B cell (primary cell): ENCODE data around the gene RGL1. TPM values are rescaled to one million over a fixed set of nuclear protein-coding genes. Genes with fewer than 3 reads are reported as not detected.

ENCODE experiments used
- ATAC-seq: fragments of 200-7000 bp; cut with Tn5 transposase; one replicate; pipeline ENCODE4 v1.10.0; 2021; ENCODE audit warnings: low read depth, mild to moderate bottlenecking, moderate number of reproducible peaks, moderate library complexity
- CTCF ChIA-PET: fragments of 350-600 bp; sonication (Branson Sonifier 250); formaldehyde crosslinking; loops from one replicate; lab custom pipeline; 2021; ENCODE audit warnings: antibody characterized with exemption, inconsistent platforms; lab: Charles Lee
- POLR2A ChIA-PET: fragments of 350-600 bp; sonication (Branson Sonifier 250); formaldehyde crosslinking; loops from one replicate; lab custom pipeline; 2021; ENCODE audit warnings: antibody characterized with exemption; lab: Charles Lee
- DNase-seq: peaks from one replicate; pipeline ENCODE4 v3.0.0; 2013
- H2AFZ ChIP-seq: 2 replicates; pipeline ENCODE4 v1.6.1; 2012; ENCODE audit warnings: mild to moderate bottlenecking, low read depth, low read length; ENCODE audit not compliant: insufficient read depth, poor library complexity, severe bottlenecking
- H3K27ac ChIP-seq, 2 donors: 1 replicate in 1 of 2; 2 replicates in 1 of 2; pipeline ENCODE4 v1.5.1; 2012 to 2013; ENCODE audit warnings: low read length in 2 of 2, mild to moderate bottlenecking in 2 of 2, moderate library complexity in 1 of 2
- H3K27me3 ChIP-seq, 4 experiments: fragments of 200-600 bp in 1 of 4; sonication (generic) in 1 of 4; replicated peaks in 1 of 4; 1 replicate in 2 of 4; 2 replicates in 2 of 4; pipeline versions ENCODE4 v1.6.1 to v1.7.0; 2013 to 2016; ENCODE audit warnings: low read length in 3 of 4, mild to moderate bottlenecking in 2 of 4, mixed read lengths in 1 of 4, moderate library complexity in 1 of 4; ENCODE audit not compliant: insufficient read depth in 4 of 4, control insufficient read depth in 3 of 4; ENCODE audit errors: control extremely low read depth in 1 of 4
- H3K36me3 ChIP-seq, 2 experiments: replicated peaks in 1 of 2; 1 replicate in 1 of 2; 2 replicates in 1 of 2; pipeline versions ENCODE4 v1.6.1 to v1.7.1; 2013; ENCODE audit warnings: low read length in 1 of 2; ENCODE audit not compliant: insufficient read depth in 2 of 2, control insufficient read depth in 1 of 2; ENCODE audit errors: control extremely low read depth in 1 of 2, extremely low read depth in 1 of 2
- H3K4me1 ChIP-seq, 2 donors: fragments of 200-600 bp in 1 of 2; sonication (generic) in 1 of 2; 1 replicate in 1 of 2; 2 replicates in 1 of 2; pipeline versions ENCODE4 v1.5.1 to v1.6.1; 2013 to 2017; ENCODE audit warnings: low read length in 2 of 2; ENCODE audit not compliant: control insufficient read depth in 2 of 2, insufficient read depth in 2 of 2
- H3K4me2 ChIP-seq: replicated peaks from 2 replicates; pipeline ENCODE3; 2012; ENCODE audit warnings: mild to moderate bottlenecking, low read depth, low read length; ENCODE audit not compliant: poor library complexity, severe bottlenecking
- H3K4me3 ChIP-seq, 5 experiments: fragments of 200-600 bp in 1 of 5; sonication (generic) in 1 of 5; 1 replicate in 3 of 5; 2 replicates in 2 of 5; pipeline versions ENCODE4 v1.5.1 to v1.7.0; 2011 to 2016; ENCODE audit warnings: low read length in 4 of 5, mild to moderate bottlenecking in 4 of 5, low read depth in 2 of 5, control low read depth in 1 of 5, moderate library complexity in 1 of 5; ENCODE audit not compliant: insufficient read depth in 1 of 5; ENCODE audit errors: control extremely low read depth in 1 of 5, extremely low read depth in 1 of 5
- H3K79me2 ChIP-seq: fragments of 200-600 bp; sonication (generic); one replicate; pipeline ENCODE4 v1.6.0; 2016; ENCODE audit warnings: low read length; ENCODE audit not compliant: control insufficient read depth, insufficient read depth
- H3K9ac ChIP-seq: fragments of 200-600 bp; sonication (generic); 2 replicates; pipeline ENCODE4 v1.6.1; 2017; ENCODE audit warnings: mild to moderate bottlenecking, low read length, moderate library complexity
- H3K9me3 ChIP-seq, 3 donors: one replicate each; pipeline versions ENCODE4 v1.6.1 to v1.7.1; 2013; ENCODE audit warnings: low read length in 2 of 3; ENCODE audit not compliant: control insufficient read depth in 2 of 3, insufficient read depth in 1 of 3; ENCODE audit errors: control extremely low read depth in 1 of 3
- H4K20me1 ChIP-seq: 2 replicates; pipeline ENCODE4 v1.6.0; 2012; ENCODE audit warnings: mild to moderate bottlenecking, low read length; ENCODE audit not compliant: insufficient read depth, control insufficient read depth, poor library complexity, severe bottlenecking
- H3K27ac Mint-ChIP-seq: one replicate; pipeline ENCODE4 v1.8.0; 2021; ENCODE audit warnings: mixed read lengths
- H3K27me3 Mint-ChIP-seq: one replicate; pipeline ENCODE4 v1.8.0; 2021; ENCODE audit warnings: mixed read lengths
- H3K4me1 Mint-ChIP-seq: one replicate; pipeline ENCODE4 v1.8.0; 2021; ENCODE audit warnings: mixed read lengths
- H3K4me3 Mint-ChIP-seq: one replicate; pipeline ENCODE4 v1.8.0; 2021; ENCODE audit warnings: mixed read lengths
- H3K9me3 Mint-ChIP-seq: one replicate; pipeline ENCODE4 v1.8.0; 2022; ENCODE audit warnings: mixed read lengths; ENCODE audit not compliant: insufficient read depth
- EZH2 ChIP-seq: IDR thresholded peaks from 2 replicates; pipeline ENCODE4 v1.6.1; 2012; ENCODE audit warnings: borderline replicate concordance, low read depth, mild to moderate bottlenecking, moderate library complexity, low read length; ENCODE audit not compliant: insufficient read depth, poor library complexity, severe bottlenecking
- WGBS: methylation state at CpG from one replicate; pipeline ENCODE4 v1.1.5; 2013; ENCODE audit warnings: missing lambda C conversion rate; ENCODE audit not compliant: insufficient coverage; 5-methylcytosine and 5-hydroxymethylcytosine counted together
- intact Hi-C: fragments of 100-400 bp; cut with micrococcal nuclease; formaldehyde crosslinking; loops from one replicate; pipeline ENCODE4 v1.10.0; 2022
- polyA plus RNA-seq: library from polyadenylated mRNA; depleted of rRNA; stranded (reverse); fragments of >200 nt; gene quantifications from 2 replicates; pipeline ENCODE4 v1.2.3, GENCODE V29; 2012
- total RNA-seq, 2 donors: library from RNA; stranded (reverse); fragments of 120-200 nt in 1 of 2; gene quantifications; 1 replicate in 1 of 2; 2 replicates in 1 of 2; pipeline versions ENCODE4 v1.2.3 to v1.2.4, GENCODE V29; 2013 to 2022
- TF ChIP-seq, protein P1 (sequence below): fragments of 200-600 bp; IDR thresholded peaks from one replicate; pipeline ENCODE4 v1.8.0; 2022; ENCODE audit warnings: antibody characterized with exemption, mild to moderate bottlenecking

Gene RGL1
- total and polyA plus RNA-seq, 2 donors (not counting 1 experiment from before 2014, with no cell fraction given) = 0.09 to 1.1 TPM

GRCh38 chr1:183859831-183860230, 54.9 kb downstream of the RGL1 start:
- TF ChIP-seq, protein P1, sequence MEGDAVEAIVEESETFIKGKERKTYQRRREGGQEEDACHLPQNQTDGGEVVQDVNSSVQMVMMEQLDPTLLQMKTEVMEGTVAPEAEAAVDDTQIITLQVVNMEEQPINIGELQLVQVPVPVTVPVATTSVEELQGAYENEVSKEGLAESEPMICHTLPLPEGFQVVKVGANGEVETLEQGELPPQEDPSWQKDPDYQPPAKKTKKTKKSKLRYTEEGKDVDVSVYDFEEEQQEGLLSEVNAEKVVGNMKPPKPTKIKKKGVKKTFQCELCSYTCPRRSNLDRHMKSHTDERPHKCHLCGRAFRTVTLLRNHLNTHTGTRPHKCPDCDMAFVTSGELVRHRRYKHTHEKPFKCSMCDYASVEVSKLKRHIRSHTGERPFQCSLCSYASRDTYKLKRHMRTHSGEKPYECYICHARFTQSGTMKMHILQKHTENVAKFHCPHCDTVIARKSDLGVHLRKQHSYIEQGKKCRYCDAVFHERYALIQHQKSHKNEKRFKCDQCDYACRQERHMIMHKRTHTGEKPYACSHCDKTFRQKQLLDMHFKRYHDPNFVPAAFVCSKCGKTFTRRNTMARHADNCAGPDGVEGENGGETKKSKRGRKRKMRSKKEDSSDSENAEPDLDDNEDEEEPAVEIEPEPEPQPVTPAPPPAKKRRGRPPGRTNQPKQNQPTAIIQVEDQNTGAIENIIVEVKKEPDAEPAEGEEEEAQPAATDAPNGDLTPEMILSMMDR = no peak
- no peak for TF ChIP-seq EZH2
- CTCF ChIA-PET = interaction anchor here (0.7 kb wide), 1 partner anchor 205 kb away, joined by 3 read pairs; no protein-coding TSS in a partner anchor
- no peaks in the 10 kb centered on the region for H3K36me3 ChIP-seq
- H3K9me3 Mint-ChIP-seq = no peaks in the 10 kb centered on the region
- ATAC-seq (no peak), DNase-seq (no peak)
- no peaks in the 10 kb centered on the region for H3K4me1 Mint-ChIP-seq
- H3K4me1 ChIP-seq = no peaks in the 10 kb centered on the region
- H3K4me3 Mint-ChIP-seq = no peak overlapping the region
- no peak overlapping the region for H3K4me3 ChIP-seq
- H3K27ac ChIP-seq = no peak overlapping the region
- peaks cover 10% of the 10 kb centered on the region for H3K27me3 Mint-ChIP-seq
- H4K20me1 ChIP-seq = no peaks in the 10 kb centered on the region
- H3K9me3 ChIP-seq = no peaks in the 10 kb centered on the region
- H3K27me3 ChIP-seq = no peaks in the 10 kb centered on the region
- no CpG with 5 or more reads among the region's 3 CpGs for WGBS
- no peak overlapping the region for H3K9ac ChIP-seq
- POLR2A ChIA-PET = no interaction called here
- H3K27ac Mint-ChIP-seq = no peak overlapping the region
- H3K4me2 ChIP-seq = no peak overlapping the region
- no peak overlapping the region for H2AFZ ChIP-seq
- intact Hi-C loops = no loop called here
- no peaks in the 10 kb centered on the region for H3K79me2 ChIP-seq

DNA sequence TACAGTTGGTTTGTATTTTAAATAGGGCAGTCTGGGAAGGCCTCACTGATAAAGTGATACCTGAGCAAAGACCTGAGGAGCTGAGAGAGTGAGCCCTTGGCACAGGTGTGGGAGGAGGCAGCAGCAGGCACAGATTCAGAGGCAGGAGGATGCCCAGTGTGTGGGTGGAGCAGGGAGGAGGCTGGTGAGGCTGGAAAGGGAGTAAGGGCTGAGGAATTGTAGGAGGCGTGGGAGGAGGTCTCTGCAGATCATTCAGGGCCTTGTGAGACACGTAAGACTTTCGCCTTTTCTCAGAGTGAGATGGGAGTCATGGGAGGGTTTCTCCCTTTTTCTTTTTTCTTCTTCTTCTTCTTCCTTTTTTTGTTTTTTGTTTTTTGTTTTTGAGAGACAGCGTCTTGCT, 58.0 kb downstream of the RGL1 start:
- ATAC-seq (no peak), DNase-seq (no peak)
- intact Hi-C loops = no loop called here
- Histone ChIP-seq H3K9ac (no peak overlapping the region), H3K9me3 (no peaks in the 10 kb centered on the region), H4K20me1 (no peaks in the 10 kb centered on the region), H3K4me3 (no peak overlapping the region), H3K4me2 (no peak overlapping the region), H3K36me3 (no peaks in the 10 kb centered on the region), H3K4me1 (no peaks in the 10 kb centered on the region), H3K27ac (no peak overlapping the region), H3K79me2 (no peaks in the 10 kb centered on the region), H2AFZ (no peak overlapping the region), H3K27me3 (no peaks in the 10 kb centered on the region)
- 89% methylated on average over 1 of the region's 4 CpGs for WGBS
- Mint-ChIP-seq H3K27me3 (peaks cover 10% of the 10 kb centered on the region), H3K9me3 (no peaks in the 10 kb centered on the region), H3K27ac (no peak overlapping the region), H3K4me3 (no peak overlapping the region), H3K4me1 (no peaks in the 10 kb centered on the region)
- ChIA-PET POLR2A (no interaction called here), CTCF (no interaction called here)
- TF ChIP-seq, protein P1 = no peak
- no peak for TF ChIP-seq EZH2
